GM10266 (cell line): ENCODE results near the gene NLN.

Source experiments
- DNase-seq: peaks from one replicate; pipeline ENCODE4 v3.0.0; 2012; ENCODE audit errors: extremely low spot score
- CTCF ChIP-seq: IDR thresholded peaks from 2 replicates; pipeline ENCODE4 v1.5.1; 2012; ENCODE audit warnings: mild to moderate bottlenecking, low read depth; ENCODE audit not compliant: control insufficient read depth, insufficient read depth; ENCODE audit errors: missing control alignments

The NLN gene

GRCh38 chr5:65811004-65811403, 89.0 kb downstream of the NLN start:
- no peak for DNase-seq
- no peak for TF ChIP-seq CTCF

GRCh38 chr5:65811885-65812284, 89.9 kb downstream of the NLN start:
- no peak for DNase-seq
- no peak for TF ChIP-seq CTCF

- no peak for DNase-seq
- TF ChIP-seq CTCF: no peak
Measured at GRCh38 chr5:65812648-65813047, 90.6 kb downstream of the NLN start.

- DNase-seq: no peak
- no peak for TF ChIP-seq CTCF
Measured at GRCh38 chr5:65813174-65813573, 91.2 kb downstream of the NLN start.

- no peak for TF ChIP-seq CTCF
- DNase-seq: no peak
Measured at GRCh38 chr5:65815161-65815560, 93.2 kb downstream of the NLN start.

- TF ChIP-seq CTCF: no peak
- no peak for DNase-seq
Measured at GRCh38 chr5:65816729-65817128, 94.7 kb downstream of the NLN start.

- TF ChIP-seq CTCF: no peak
- no peak for DNase-seq
Measured at GRCh38 chr5:65817931-65818330, 95.9 kb downstream of the NLN start.
